GM23338 (cell line): Measurements from ENCODE around the gene CCDC175. TPM values are rescaled to one million over a fixed set of nuclear protein-coding genes. Genes with fewer than 3 reads are reported as not detected.

Experiments used
- ATAC-seq: fragments of 200-7000 bp; cut with Tn5 transposase; 3 replicates; pipeline ENCODE4 v1.9.1; 2020
- DNase-seq: peaks from one replicate; pipeline ENCODE4 v3.0.0-alpha.2; 2015; ENCODE audit warnings: low spot score
- H2AFZ ChIP-seq: fragments of 200-600 bp; sonication (generic); 2 replicates; pipeline ENCODE4 v1.8.0; 2016; ENCODE audit warnings: antibody characterized with exemption, mild to moderate bottlenecking, moderate library complexity
- H3F3A ChIP-seq: fragments of 200-600 bp; sonication (generic); replicated peaks from 2 replicates; pipeline ENCODE4 v1.8.0; 2017; ENCODE audit warnings: antibody characterized with exemption, mixed run types, low read depth
- H3K27ac ChIP-seq: fragments of 200-600 bp; sonication (generic); 2 replicates; pipeline ENCODE4 v1.6.1; 2016; ENCODE audit warnings: low read depth
- H3K27me3 ChIP-seq: fragments of 200-600 bp; sonication (generic); 2 replicates; pipeline ENCODE4 v1.8.0; 2016; ENCODE audit warnings: mild to moderate bottlenecking, mixed run types, moderate library complexity; ENCODE audit not compliant: insufficient read depth
- H3K36me3 ChIP-seq: fragments of 200-600 bp; sonication (generic); 2 replicates; pipeline ENCODE4 v1.8.0; 2016; ENCODE audit warnings: mild to moderate bottlenecking; ENCODE audit not compliant: insufficient read depth
- H3K4me1 ChIP-seq: fragments of 200-600 bp; sonication (generic); 2 replicates; pipeline ENCODE4 v1.8.0; 2016; ENCODE audit warnings: mild to moderate bottlenecking, moderate library complexity; ENCODE audit not compliant: insufficient read depth
- H3K4me2 ChIP-seq: fragments of 200-600 bp; sonication (generic); 2 replicates; pipeline ENCODE4 v1.7.1; 2017; ENCODE audit warnings: mixed run types
- H3K4me3 ChIP-seq: fragments of 200-600 bp; sonication (generic); 2 replicates; pipeline ENCODE4 v1.6.1; 2016; ENCODE audit warnings: mixed run types
- H3K79me2 ChIP-seq: fragments of 200-600 bp; sonication (generic); replicated peaks from 2 replicates; pipeline ENCODE4 v1.8.0; 2017; ENCODE audit warnings: mild to moderate bottlenecking; ENCODE audit not compliant: insufficient read depth
- H3K9me2 ChIP-seq: fragments of 200-600 bp; sonication (generic); 2 replicates; pipeline ENCODE4 v1.8.0; 2017; ENCODE audit not compliant: insufficient read depth
- H4K20me1 ChIP-seq: fragments of 200-600 bp; sonication (generic); replicated peaks from 2 replicates; pipeline ENCODE4 v1.8.0; 2017; ENCODE audit warnings: mild to moderate bottlenecking; ENCODE audit not compliant: insufficient read depth
- H3K27ac Mint-ChIP-seq: 2 replicates; pipeline ENCODE4 v1.8.0; 2020; ENCODE audit warnings: inconsistent platforms, mild to moderate bottlenecking, moderate library complexity, mixed read lengths
- H3K27me3 Mint-ChIP-seq: 3 replicates; pipeline ENCODE4 v1.8.0; 2022; ENCODE audit warnings: low read depth, mild to moderate bottlenecking, moderate library complexity, mixed read lengths, inconsistent platforms; ENCODE audit not compliant: insufficient read depth, poor library complexity
- H3K36me3 Mint-ChIP-seq: 3 replicates; pipeline ENCODE4 v1.8.0; 2021; ENCODE audit warnings: low read depth, mild to moderate bottlenecking, inconsistent platforms, moderate library complexity, mixed read lengths
- H3K4me1 Mint-ChIP-seq: 3 replicates; pipeline ENCODE4 v1.8.0; 2020; ENCODE audit warnings: mild to moderate bottlenecking, inconsistent platforms, mixed read lengths
- H3K4me3 Mint-ChIP-seq: 3 replicates; pipeline ENCODE4 v1.8.0; 2021; ENCODE audit warnings: moderate library complexity, mild to moderate bottlenecking, inconsistent platforms, mixed read lengths
- H3K9me3 Mint-ChIP-seq: 3 replicates; pipeline ENCODE4 v1.8.0; 2020; ENCODE audit warnings: moderate library complexity, mild to moderate bottlenecking, inconsistent platforms, mixed read lengths
- CREB1 ChIP-seq: fragments of 250-450 bp; sonication (Bioruptor Pico); IDR thresholded peaks from 2 replicates; pipeline ENCODE4 v1.5.0; 2020; ENCODE audit warnings: low read depth, mild to moderate bottlenecking, moderate library complexity
- CTCF ChIP-seq, 2 experiments: fragments of 200-600 bp in 1 of 2; sonication (generic) in 1 of 2; conservative IDR thresholded peaks; 2 replicates each; pipeline versions ENCODE4 v1.5.1 to v1.6.1; 2016 to 2017; ENCODE audit warnings: antibody characterized with exemption in 2 of 2, low read depth in 2 of 2, mild to moderate bottlenecking in 2 of 2, moderate library complexity in 1 of 2
- EZH2 ChIP-seq: fragments of 200-600 bp; sonication (generic); IDR thresholded peaks from one replicate; pipeline ENCODE4 v1.8.0; 2017; ENCODE audit warnings: antibody characterized with exemption, mild to moderate bottlenecking, low read depth; ENCODE audit not compliant: unreplicated experiment
- EZH2phosphoT487 ChIP-seq: fragments of 200-600 bp; sonication (generic); IDR thresholded peaks from one replicate; pipeline ENCODE4 v1.8.1; 2018; ENCODE audit warnings: antibody characterized with exemption; ENCODE audit not compliant: unreplicated experiment
- JUNB ChIP-seq: IDR thresholded peaks from one replicate; pipeline ENCODE4 v1.6.1; 2016; ENCODE audit warnings: antibody characterized with exemption; ENCODE audit not compliant: unreplicated experiment
- NANOG ChIP-seq: IDR thresholded peaks from 2 replicates; pipeline ENCODE4 v1.6.1; 2016; ENCODE audit warnings: antibody characterized with exemption, borderline replicate concordance
- POLR2AphosphoS5 ChIP-seq: IDR thresholded peaks from 2 replicates; pipeline ENCODE4 v1.6.1; 2016; ENCODE audit warnings: antibody characterized with exemption, low read depth
- REST ChIP-seq: IDR thresholded peaks from one replicate; pipeline ENCODE4 v1.6.1; 2018; ENCODE audit warnings: antibody characterized with exemption; ENCODE audit not compliant: unreplicated experiment
- STAT1 ChIP-seq: IDR thresholded peaks from one replicate; pipeline ENCODE4 v1.6.1; 2016; ENCODE audit warnings: antibody characterized with exemption; ENCODE audit not compliant: unreplicated experiment
- ZNF114 ChIP-seq: fragments of 250-450 bp; sonication (Bioruptor Pico); IDR thresholded peaks from 2 replicates; pipeline ENCODE4 v1.5.0; 2020; ENCODE audit warnings: mild to moderate bottlenecking, moderate library complexity
- ZNF331 ChIP-seq: fragments of 250-450 bp; sonication (Bioruptor Pico); IDR thresholded peaks from 2 replicates; pipeline ENCODE4 v1.5.0; 2020; ENCODE audit warnings: low read depth, mild to moderate bottlenecking, moderate library complexity
- polyA plus RNA-seq: library from polyadenylated mRNA; unstranded; fragments of >200 nt; fragmentation: Nextera tagmentation; extraction: Ambion mirVana; gene quantifications from 2 replicates; pipeline ENCODE4 v1.2.1, GENCODE V29; 2016
- total RNA-seq: library from RNA; depleted of rRNA; stranded (reverse); fragments of >200 nt; shearing (Covaris generic); gene quantifications from 2 replicates; pipeline ENCODE4 v1.2.3, GENCODE V29; 2014
- TF ChIP-seq, protein P1 (sequence below): IDR thresholded peaks from 2 replicates; pipeline ENCODE4 v1.6.1; 2016; ENCODE audit warnings: antibody characterized with exemption
- TF ChIP-seq, protein P2 (sequence below): fragments of 250-450 bp; sonication (Bioruptor Pico); IDR thresholded peaks from 2 replicates; pipeline ENCODE4 v1.5.0; 2020; ENCODE audit warnings: mild to moderate bottlenecking, moderate library complexity

Gene CCDC175
- total and polyA plus RNA-seq, 2 experiments from 2014 or later, result 0.50 TPM; not detected in 1

- no peaks in the 10 kb centered on the region for H3F3A ChIP-seq
- no peak overlapping the region for H2AFZ ChIP-seq
- H3K27me3 ChIP-seq, result no peaks in the 10 kb centered on the region; the same call in 1 of the 2 replicates
- H3K36me3 ChIP-seq, result peaks cover 9% of the 10 kb centered on the region; the same call in 1 of the 2 replicates
- no peaks in the 10 kb centered on the region for H3K9me2 ChIP-seq
- DNase-seq, result no peak
- H3K4me2 ChIP-seq, result no peak overlapping the region
- peaks cover 28% of the 10 kb centered on the region for H3K36me3 Mint-ChIP-seq
- H3K79me2 ChIP-seq, result peaks cover 28% of the 10 kb centered on the region
- peaks cover 9% of the 10 kb centered on the region for H3K4me1 ChIP-seq
- no peak overlapping the region for H3K27ac Mint-ChIP-seq
- peaks cover 16% of the 10 kb centered on the region for H4K20me1 ChIP-seq
- no peaks in the 10 kb centered on the region for H3K9me3 Mint-ChIP-seq
- no peak for ATAC-seq
- no peak overlapping the region for H3K4me3 Mint-ChIP-seq
- H3K4me1 Mint-ChIP-seq, result peaks cover 19% of the 10 kb centered on the region
- H3K27ac ChIP-seq, result no peak overlapping the region
- TF ChIP-seq CTCF (conservative IDR thresholded peaks at IDR 0.05; ENCODE audit: low read depth in 2 of 2) (no peak), NANOG (no peak), ZNF114 (CRISPR knock-in tag) (no peak), EZH2 (no peak), REST (no peak), CREB1 (CRISPR knock-in tag) (no peak), POLR2AphosphoS5 (no peak), STAT1 (no peak), JUNB (no peak), ZNF331 (no peak), EZH2phosphoT487 (no peak)
- TF ChIP-seq, protein P1, sequence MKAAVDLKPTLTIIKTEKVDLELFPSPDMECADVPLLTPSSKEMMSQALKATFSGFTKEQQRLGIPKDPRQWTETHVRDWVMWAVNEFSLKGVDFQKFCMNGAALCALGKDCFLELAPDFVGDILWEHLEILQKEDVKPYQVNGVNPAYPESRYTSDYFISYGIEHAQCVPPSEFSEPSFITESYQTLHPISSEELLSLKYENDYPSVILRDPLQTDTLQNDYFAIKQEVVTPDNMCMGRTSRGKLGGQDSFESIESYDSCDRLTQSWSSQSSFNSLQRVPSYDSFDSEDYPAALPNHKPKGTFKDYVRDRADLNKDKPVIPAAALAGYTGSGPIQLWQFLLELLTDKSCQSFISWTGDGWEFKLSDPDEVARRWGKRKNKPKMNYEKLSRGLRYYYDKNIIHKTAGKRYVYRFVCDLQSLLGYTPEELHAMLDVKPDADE, result no peak
- TF ChIP-seq, protein P2, sequence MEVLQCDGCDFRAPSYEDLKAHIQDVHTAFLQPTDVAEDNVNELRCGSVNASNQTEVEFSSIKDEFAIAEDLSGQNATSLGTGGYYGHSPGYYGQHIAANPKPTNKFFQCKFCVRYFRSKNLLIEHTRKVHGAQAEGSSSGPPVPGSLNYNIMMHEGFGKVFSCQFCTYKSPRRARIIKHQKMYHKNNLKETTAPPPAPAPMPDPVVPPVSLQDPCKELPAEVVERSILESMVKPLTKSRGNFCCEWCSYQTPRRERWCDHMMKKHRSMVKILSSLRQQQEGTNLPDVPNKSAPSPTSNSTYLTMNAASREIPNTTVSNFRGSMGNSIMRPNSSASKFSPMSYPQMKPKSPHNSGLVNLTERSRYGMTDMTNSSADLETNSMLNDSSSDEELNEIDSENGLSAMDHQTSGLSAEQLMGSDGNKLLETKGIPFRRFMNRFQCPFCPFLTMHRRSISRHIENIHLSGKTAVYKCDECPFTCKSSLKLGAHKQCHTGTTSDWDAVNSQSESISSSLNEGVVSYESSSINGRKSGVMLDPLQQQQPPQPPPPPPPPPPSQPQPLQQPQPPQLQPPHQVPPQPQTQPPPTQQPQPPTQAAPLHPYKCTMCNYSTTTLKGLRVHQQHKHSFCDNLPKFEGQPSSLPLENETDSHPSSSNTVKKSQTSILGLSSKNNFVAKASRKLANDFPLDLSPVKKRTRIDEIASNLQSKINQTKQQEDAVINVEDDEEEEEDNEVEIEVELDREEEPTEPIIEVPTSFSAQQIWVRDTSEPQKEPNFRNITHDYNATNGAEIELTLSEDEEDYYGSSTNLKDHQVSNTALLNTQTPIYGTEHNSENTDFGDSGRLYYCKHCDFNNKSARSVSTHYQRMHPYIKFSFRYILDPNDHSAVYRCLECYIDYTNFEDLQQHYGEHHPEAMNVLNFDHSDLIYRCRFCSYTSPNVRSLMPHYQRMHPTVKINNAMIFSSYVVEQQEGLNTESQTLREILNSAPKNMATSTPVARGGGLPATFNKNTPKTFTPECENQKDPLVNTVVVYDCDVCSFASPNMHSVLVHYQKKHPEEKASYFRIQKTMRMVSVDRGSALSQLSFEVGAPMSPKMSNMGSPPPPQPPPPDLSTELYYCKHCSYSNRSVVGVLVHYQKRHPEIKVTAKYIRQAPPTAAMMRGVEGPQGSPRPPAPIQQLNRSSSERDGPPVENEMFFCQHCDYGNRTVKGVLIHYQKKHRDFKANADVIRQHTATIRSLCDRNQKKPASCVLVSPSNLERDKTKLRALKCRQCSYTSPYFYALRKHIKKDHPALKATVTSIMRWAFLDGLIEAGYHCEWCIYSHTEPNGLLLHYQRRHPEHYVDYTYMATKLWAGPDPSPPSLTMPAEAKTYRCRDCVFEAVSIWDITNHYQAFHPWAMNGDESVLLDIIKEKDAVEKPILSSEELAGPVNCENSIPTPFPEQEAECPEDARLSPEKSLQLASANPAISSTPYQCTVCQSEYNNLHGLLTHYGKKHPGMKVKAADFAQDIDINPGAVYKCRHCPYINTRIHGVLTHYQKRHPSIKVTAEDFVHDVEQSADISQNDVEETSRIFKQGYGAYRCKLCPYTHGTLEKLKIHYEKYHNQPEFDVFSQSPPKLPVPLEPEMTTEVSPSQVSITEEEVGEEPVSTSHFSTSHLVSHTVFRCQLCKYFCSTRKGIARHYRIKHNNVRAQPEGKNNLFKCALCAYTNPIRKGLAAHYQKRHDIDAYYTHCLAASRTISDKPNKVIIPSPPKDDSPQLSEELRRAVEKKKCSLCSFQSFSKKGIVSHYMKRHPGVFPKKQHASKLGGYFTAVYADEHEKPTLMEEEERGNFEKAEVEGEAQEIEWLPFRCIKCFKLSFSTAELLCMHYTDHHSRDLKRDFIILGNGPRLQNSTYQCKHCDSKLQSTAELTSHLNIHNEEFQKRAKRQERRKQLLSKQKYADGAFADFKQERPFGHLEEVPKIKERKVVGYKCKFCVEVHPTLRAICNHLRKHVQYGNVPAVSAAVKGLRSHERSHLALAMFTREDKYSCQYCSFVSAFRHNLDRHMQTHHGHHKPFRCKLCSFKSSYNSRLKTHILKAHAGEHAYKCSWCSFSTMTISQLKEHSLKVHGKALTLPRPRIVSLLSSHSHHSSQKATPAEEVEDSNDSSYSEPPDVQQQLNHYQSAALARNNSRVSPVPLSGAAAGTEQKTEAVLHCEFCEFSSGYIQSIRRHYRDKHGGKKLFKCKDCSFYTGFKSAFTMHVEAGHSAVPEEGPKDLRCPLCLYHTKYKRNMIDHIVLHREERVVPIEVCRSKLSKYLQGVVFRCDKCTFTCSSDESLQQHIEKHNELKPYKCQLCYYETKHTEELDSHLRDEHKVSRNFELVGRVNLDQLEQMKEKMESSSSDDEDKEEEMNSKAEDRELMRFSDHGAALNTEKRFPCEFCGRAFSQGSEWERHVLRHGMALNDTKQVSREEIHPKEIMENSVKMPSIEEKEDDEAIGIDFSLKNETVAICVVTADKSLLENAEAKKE, result no peak
- peaks cover 4% of the 10 kb centered on the region for H3K27me3 Mint-ChIP-seq
- no peak overlapping the region for H3K4me3 ChIP-seq
These were observed 98.1 kb downstream of the CCDC175 start for GRCh38 chr14:59478540-59478939.
